Aorta (tissue), 5 donors: ENCODE data around the gene MYL2. TPM values are rescaled to one million over a fixed set of nuclear protein-coding genes. Genes with fewer than 3 reads are reported as not detected.

ENCODE experiments used
- ATAC-seq: fragments of 200-7000 bp; cut with Tn5 transposase; one replicate; pipeline ENCODE4 v1.9.1; 2022; ENCODE audit warnings: moderate library complexity; ENCODE audit not compliant: low FRiP score
- DNase-seq, 2 donors: peaks; one replicate each; pipeline ENCODE4 v3.0.0-alpha.2; 2020
- H3K27ac ChIP-seq, 2 donors: one replicate each; pipeline ENCODE4 v1.5.1; 2013; ENCODE audit warnings: low read length in 2 of 2, mild to moderate bottlenecking in 2 of 2, moderate library complexity in 2 of 2, control low read depth in 1 of 2, inconsistent platforms in 1 of 2, low read depth in 1 of 2
- H3K27me3 ChIP-seq, 2 donors: one replicate each; pipeline ENCODE4 v1.6.1; 2013; ENCODE audit warnings: control low read depth in 1 of 2, low read length in 1 of 2, mild to moderate bottlenecking in 1 of 2, moderate library complexity in 1 of 2; ENCODE audit not compliant: insufficient read depth in 2 of 2, control insufficient read depth in 1 of 2
- H3K36me3 ChIP-seq, 2 donors: one replicate each; pipeline ENCODE4 v1.6.1; 2013; ENCODE audit warnings: control low read depth in 1 of 2, low read length in 1 of 2, mild to moderate bottlenecking in 1 of 2; ENCODE audit not compliant: insufficient read depth in 2 of 2, control insufficient read depth in 1 of 2
- H3K4me1 ChIP-seq, 2 donors: one replicate each; pipeline ENCODE4 v1.6.1; 2013; ENCODE audit warnings: low read length in 2 of 2, control low read depth in 1 of 2, mild to moderate bottlenecking in 1 of 2, moderate library complexity in 1 of 2; ENCODE audit not compliant: insufficient read depth in 2 of 2, control insufficient read depth in 1 of 2
- H3K4me3 ChIP-seq, 2 donors: one replicate each; pipeline ENCODE4 v1.5.1; 2013; ENCODE audit warnings: low read length in 2 of 2, control low read depth in 1 of 2, mild to moderate bottlenecking in 1 of 2
- H3K9me3 ChIP-seq: one replicate; pipeline ENCODE4 v1.6.1; 2013; ENCODE audit warnings: mild to moderate bottlenecking, low read length; ENCODE audit not compliant: control insufficient read depth
- WGBS, 2 donors: extraction: QIAGEN DNeasy Blood & Tissue Kit; methylation state at CpG; one replicate each; pipeline ENCODE4 v1.1.7; 2013; 5-methylcytosine and 5-hydroxymethylcytosine counted together
- intact Hi-C, 2 donors: fragments of 100-400 bp; cut with DNase I; formaldehyde crosslinking; loops; one replicate each; pipeline versions ENCODE4 v1.14.2 to v1.15.0; 2022
- polyA plus RNA-seq, 2 donors: library from polyadenylated mRNA; stranded (reverse); fragments of 200-250 nt; gene quantifications; one replicate each; pipeline ENCODE4 v1.2.3, GENCODE V29; 2013
- total RNA-seq, 2 donors: library from RNA; stranded (reverse); fragmentation: NEBNext Ultra II Directional; extraction: Animal tissue kit (Norgen Biotek cat#: 25700); gene quantifications; one replicate each; pipeline ENCODE4 v1.2.1, GENCODE V29; 2021
- donor health status: healthy with polysubstance abuse.
- donor health status: Bipolar disorder and iron deficiency.
- donor health status: DM: no; HTN: no; CAD: no.
- donor health status: DM: no; HTN: no; CAD: no.
- donor health status: DM: yes; HTN: yes; CAD: no.

MYL2 gene
- total and polyA plus RNA-seq, 4 donors, result 0.99 to 80.9 (median 4.5) TPM; not detected in 1

DNA sequence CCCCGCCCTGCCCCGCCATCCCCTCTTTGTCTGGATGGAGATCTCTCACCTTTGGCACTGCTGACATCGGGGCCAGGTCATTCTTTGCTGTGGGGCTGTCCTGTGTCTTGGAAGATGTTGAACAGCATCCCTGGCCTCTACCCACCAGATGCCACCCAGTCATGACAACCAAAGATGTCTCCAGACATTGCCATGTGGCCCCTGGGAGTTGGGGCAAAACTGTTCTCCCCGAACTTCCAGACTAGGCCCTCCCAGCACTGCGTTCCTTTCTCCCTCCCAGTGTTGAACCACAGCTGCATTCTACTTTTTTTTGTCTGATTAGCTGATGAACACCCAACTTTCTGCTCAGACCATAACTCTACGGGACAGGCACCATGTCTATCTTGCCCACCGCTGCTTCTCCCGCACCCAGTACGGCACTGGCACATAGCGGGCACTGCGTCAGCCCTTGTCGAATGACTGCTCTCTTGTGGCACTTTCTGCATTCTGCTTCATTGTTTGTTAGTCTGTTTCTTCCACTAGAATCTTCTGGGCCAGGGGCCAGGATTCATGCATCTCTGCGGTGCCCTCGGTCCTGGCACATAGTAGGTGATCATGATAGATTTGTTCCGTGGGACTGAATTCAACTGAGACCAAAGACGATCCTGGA is 13.1 kb upstream of the MYL2 start:
- no peak for DNase-seq
- H3K9me3 ChIP-seq, result no peaks in the 10 kb centered on the region
- 93 to 94% methylated on average over 16 of the region's 16 CpGs for WGBS, 2 donors
- H3K36me3 ChIP-seq, result no peaks in the 10 kb centered on the region
- H3K4me1 ChIP-seq, result no peaks in the 10 kb centered on the region
- no peaks in the 10 kb centered on the region for H3K27me3 ChIP-seq
- no peak for ATAC-seq
- H3K27ac ChIP-seq, result no peak overlapping the region
- intact Hi-C loops, result no loop called here
- no peak overlapping the region for H3K4me3 ChIP-seq

GRCh38 chr12:110932046-110932445 is 11.7 kb upstream of the MYL2 start:
- Histone ChIP-seq H3K27me3 (no peaks in the 10 kb centered on the region), H3K4me3 (no peak overlapping the region), H3K9me3 (no peaks in the 10 kb centered on the region), H3K27ac (no peak overlapping the region), H3K4me1 (no peaks in the 10 kb centered on the region), H3K36me3 (no peaks in the 10 kb centered on the region)
- intact Hi-C loops, result no loop called here
- ATAC-seq (no peak), DNase-seq (no peak)
- 64% methylated on average over 11 of the region's 11 CpGs for WGBS, 2 donors

GRCh38 chr12:110931315-110931728 is 10.9 kb upstream of the MYL2 start:
- intact Hi-C loops, result no loop called here
- no peaks in the 10 kb centered on the region for H3K9me3 ChIP-seq
- 13 to 21% methylated on average over 16 of the region's 16 CpGs for WGBS, 2 donors
- H3K27ac ChIP-seq, result no peak overlapping the region
- no peaks in the 10 kb centered on the region for H3K27me3 ChIP-seq
- H3K4me1 ChIP-seq, result no peaks in the 10 kb centered on the region
- no peak overlapping the region for H3K4me3 ChIP-seq
- DNase-seq (no peak), ATAC-seq (no peak)
- H3K36me3 ChIP-seq, result no peaks in the 10 kb centered on the region

- ATAC-seq (no peak), DNase-seq (no peak)
- Histone ChIP-seq H3K9me3 (no peaks in the 10 kb centered on the region), H3K27ac (no peak overlapping the region), H3K36me3 (no peaks in the 10 kb centered on the region), H3K27me3 (no peaks in the 10 kb centered on the region), H3K4me1 (no peaks in the 10 kb centered on the region), H3K4me3 (no peak overlapping the region)
- WGBS, 2 donors, result 82% methylated on average over 21 of the region's 21 CpGs
- intact Hi-C loops, result no loop called here
Observed at GRCh38 chr12:110930348-110931314, 10.3 kb upstream of the MYL2 start.

DNA sequence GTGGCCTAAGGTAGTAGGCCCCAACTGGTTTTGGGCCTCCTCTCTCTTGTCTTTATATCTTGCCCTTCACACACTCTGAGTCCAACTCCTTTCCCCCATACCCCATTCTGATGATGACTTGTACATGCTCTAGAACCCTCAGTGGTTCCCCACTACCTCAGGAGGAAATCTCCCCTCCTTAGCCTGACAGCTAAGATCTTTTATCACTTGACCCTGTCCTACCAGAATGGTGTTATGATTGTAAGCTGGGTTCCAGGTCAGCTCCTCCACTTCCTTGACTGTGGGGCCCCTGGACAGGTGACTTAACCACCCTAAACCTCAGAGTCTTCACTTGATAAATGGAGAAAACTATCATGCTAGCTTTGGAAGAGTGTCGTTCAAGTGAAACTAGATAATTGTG is 9.4 kb upstream of the MYL2 start:
- no peak for DNase-seq
- H3K4me3 ChIP-seq, result no peak overlapping the region
- 97 to 100% methylated on average over 1 of the region's 1 CpG for WGBS, 2 donors
- H3K4me1 ChIP-seq, result no peaks in the 10 kb centered on the region
- H3K36me3 ChIP-seq, result no peaks in the 10 kb centered on the region
- H3K27me3 ChIP-seq, result no peaks in the 10 kb centered on the region
- no peak overlapping the region for H3K27ac ChIP-seq
- intact Hi-C loops, result no loop called here
- H3K9me3 ChIP-seq, result no peaks in the 10 kb centered on the region
- ATAC-seq, result no peak

- WGBS, 2 donors, result 85% methylated on average over 7 of the region's 7 CpGs
- ATAC-seq (no peak), DNase-seq (no peak)
- Histone ChIP-seq H3K27me3 (no peaks in the 10 kb centered on the region), H3K27ac (no peak overlapping the region), H3K4me3 (no peak overlapping the region), H3K36me3 (no peaks in the 10 kb centered on the region), H3K4me1 (no peaks in the 10 kb centered on the region), H3K9me3 (no peaks in the 10 kb centered on the region)
- intact Hi-C loops, result no loop called here
Observed at GRCh38 chr12:110928700-110929099, 8.3 kb upstream of the MYL2 start.

GRCh38 chr12:110927546-110927945 is 7.2 kb upstream of the MYL2 start:
- H3K9me3 ChIP-seq, result no peaks in the 10 kb centered on the region
- intact Hi-C loops, result no loop called here
- H3K27ac ChIP-seq, result no peak overlapping the region
- no peak for ATAC-seq
- no peaks in the 10 kb centered on the region for H3K4me1 ChIP-seq
- no peak overlapping the region for H3K4me3 ChIP-seq
- H3K27me3 ChIP-seq, result no peaks in the 10 kb centered on the region
- H3K36me3 ChIP-seq, result no peaks in the 10 kb centered on the region
- no peak for DNase-seq
- 8 to 9% methylated on average over 6 of the region's 6 CpGs for WGBS, 2 donors

GRCh38 chr12:110923692-110924334 is 3.4 kb upstream of the MYL2 start:
- no peaks in the 10 kb centered on the region for H3K27me3 ChIP-seq
- H3K4me1 ChIP-seq, result no peaks in the 10 kb centered on the region
- no peaks in the 10 kb centered on the region for H3K36me3 ChIP-seq
- DNase-seq, result no peak
- 95% methylated on average over 9 of the region's 9 CpGs for WGBS, 2 donors
- H3K4me3 ChIP-seq, result no peak overlapping the region
- intact Hi-C loops, result no loop called here
- H3K27ac ChIP-seq, result no peak overlapping the region
- no peak for ATAC-seq
- no peaks in the 10 kb centered on the region for H3K9me3 ChIP-seq
